HG02678 (cell line): ENCODE data around the gene TFCP2.

ENCODE experiments used
- ATAC-seq: cut with Tn5 transposase; IDR thresholded peaks from one replicate; pipeline ENCODE4 v1.9.1; 2021; ENCODE audit warnings: mild to moderate bottlenecking, moderate library complexity; ENCODE audit not compliant: unreplicated experiment

Gene TFCP2

DNA sequence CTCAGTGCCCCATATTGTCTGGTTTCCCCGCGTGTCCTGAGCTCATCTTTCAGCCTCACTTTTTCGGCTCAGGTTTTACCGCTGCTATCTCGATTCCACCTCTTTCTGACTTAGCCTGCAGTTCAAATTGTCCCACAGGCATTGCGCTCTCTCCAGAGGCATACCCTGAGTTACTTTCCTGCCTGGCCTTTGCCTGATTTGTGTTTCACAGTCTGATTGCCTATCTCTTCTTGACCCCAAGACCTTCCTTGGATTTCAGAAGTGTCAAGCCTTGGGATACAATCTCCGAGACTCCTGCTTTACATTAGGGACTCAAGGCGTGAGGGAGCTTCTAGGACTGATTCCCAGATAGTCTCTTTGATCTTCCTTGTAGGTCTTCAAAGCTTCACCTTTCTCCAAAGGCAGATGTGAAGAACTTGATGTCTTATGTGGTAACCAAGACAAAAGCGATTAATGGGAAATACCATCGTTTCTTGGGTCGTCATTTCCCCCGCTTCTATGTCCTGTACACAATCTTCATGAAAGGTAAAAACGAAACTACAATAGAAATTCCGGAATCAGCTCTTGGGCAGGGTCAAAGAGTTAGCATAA, 124.2 kb downstream of the TFCP2 start:
- no peak for ATAC-seq

- peak; percentile 96 for ATAC-seq
These were observed 125.0 kb downstream of the TFCP2 start, which contains the start of gene LETMD1 for GRCh38 chr12:51047655-51048540. TSS of gene LETMD1 (plus strand) at chr12:51048327. CDS start at chr12:51048357, 30 bp downstream.
